DMS153 treated with DMSO at 0.1 percent for 48 hours (cell line): ENCODE results near the gene TOM1L1.

Source experiments
- DNase-seq: peaks from one replicate; lab custom pipeline; 2025; ENCODE audit not compliant: unreplicated experiment; lab: John Stamatoyannopoulos, UW

The TOM1L1 gene

GRCh38 chr17:54945671-54946070 lies 45.0 kb downstream of the TOM1L1 start:
- DNase-seq = no peak

DNA sequence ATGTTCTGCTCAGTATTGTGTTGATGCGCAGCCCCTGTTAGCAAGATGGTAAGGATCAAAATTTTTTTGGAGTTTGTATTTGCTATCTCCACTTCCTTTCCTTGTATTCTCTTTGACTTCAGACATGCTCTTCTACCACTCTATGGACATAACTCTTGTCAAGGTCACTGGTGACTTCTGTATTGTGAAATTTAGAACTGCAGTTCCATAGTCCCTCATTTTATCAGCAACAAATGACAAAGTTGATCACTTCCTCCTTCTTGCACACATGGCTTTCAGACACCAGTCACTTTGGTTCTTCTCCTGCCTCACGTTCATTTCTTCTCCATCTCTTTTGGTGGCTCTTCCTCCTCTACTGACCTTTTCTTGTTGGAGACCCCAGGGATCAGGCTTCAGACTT lies 46.7 kb downstream of the TOM1L1 start:
- no peak for DNase-seq

DNA sequence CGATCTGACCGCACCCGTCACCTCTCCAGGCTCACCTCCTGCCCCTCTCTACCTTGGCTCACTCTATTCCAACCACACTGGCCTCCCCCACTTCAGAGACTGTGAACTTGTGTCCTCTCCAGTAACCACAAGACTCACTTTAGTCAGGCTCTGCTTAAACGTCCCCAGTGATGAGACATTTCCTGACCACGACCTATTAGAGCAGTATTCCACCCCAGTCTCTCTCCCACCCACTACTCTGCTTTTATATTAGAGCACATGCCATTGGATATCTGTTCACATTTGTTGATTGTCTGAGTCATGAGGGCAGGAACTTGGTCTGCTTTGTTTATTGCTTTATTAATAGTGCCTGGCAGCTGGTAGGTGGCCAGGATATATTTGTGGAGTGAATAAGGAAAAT lies 47.7 kb downstream of the TOM1L1 start:
- no peak for DNase-seq

DNA sequence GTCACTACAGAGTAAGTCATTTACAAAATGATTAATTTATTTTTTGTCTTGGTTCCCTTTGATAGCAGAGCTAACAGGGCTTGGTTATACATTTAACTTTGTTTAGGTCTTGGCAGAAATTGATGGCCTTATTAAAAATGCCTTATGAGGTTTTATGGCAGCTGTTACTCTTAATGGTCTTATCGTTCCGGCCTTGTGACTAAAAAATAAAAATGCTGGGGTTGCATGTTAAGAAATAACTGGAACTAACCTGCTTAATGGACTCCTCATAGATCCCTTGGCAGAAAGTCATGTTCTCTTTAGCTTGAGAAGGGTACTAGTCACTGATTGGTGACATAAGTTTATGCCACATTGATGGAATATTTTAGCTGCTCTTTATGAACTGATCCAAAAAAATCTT lies 49.5 kb downstream of the TOM1L1 start:
- DNase-seq = no peak

- no peak for DNase-seq
Observed at GRCh38 chr17:54951286-54951685, 50.6 kb downstream of the TOM1L1 start.

DNA sequence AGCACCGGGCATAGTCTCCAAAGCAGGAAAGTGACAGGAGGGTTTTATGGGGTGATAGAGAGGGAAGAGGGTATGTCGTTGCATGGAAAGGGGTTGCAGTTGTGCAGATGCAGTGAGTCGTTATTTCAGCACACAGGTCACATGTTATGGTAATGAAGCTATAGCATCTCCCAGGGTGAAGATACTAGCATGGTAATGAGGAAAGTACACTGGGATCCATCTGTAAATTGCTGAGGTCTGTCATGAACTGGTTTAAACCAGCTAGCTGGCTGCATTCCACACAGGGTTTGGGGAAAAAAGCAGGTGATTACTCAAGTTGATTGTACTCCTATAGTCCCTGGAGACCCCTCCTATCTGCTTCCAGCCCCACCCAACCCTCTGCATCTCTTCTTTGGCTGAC lies 56.1 kb downstream of the TOM1L1 start:
- DNase-seq = no peak

DNA sequence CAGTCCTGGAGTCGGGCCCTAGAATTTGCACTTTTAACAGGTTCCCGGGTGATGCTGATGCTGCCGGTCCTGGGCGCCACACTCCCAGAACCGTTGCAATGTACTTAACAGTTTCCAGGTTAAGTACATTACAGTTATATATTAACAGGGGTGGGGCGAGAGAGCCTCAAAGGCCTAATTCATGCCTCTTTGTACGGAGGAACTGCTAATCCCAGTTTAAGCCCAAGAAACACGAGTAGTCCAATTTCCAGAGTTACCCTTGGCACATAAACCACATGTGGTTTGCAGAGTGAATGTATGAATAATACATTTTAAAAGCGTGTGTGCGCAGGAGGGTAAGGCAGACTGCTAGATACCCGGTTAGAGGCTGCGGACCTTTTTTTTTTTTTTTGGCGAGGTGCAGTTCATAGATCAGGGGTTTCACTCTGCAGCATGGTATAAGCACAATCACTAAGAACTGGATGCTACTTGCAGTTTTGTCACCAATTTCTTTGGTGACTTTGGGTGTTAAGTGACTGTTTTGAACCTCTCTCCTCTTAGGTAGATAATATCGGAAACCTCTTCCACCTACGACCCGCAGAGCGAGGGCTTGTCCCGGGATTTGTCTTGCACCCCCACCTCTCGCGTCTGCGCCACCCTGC lies 67.1 kb downstream of the TOM1L1 start:
- DNase-seq = no peak

DNA sequence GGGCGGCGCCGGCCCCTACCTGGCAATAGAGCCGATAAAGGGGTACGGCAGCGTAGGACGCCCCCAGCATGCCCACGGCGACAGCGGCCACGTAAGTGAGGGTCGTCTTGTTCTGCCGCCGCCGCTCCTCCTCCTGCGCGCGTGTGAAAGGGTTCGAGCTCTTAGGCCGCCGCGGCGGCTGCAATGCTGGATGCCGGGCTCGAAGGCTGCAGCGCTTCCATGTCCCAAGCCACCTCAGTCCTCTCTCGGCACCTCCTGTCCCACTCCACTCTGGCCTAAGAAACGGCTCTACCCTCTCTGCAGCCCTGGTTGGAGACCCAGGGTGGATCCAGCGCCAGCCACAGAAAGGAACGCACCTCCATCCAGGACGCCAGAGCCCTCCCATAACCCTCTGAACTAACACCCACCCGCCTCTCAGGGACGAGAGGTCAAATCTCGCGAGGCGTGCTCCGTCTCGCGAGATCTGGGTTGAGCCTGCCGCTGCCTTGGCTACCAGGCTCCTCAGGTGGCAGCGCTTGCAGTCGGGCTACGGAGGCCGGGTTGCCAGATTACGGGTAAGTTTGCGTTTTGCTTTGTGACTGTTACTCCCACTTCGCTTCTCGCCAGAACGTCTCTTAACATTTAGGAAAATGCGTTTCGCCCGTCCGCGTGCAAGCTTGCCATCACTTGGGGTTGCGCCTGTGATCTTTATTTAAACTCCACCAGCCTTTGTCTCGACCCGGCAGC lies 67.8 kb downstream of the TOM1L1 start, which contains the start of the genes COX11 and STXBP4:
Gene COX11, minus strand, starts transcription at position 393 of the 726 bp plus-strand sequence. Its CDS starts 8 bp downstream, at position 385.
Gene STXBP4, plus strand, starts transcription at position 504 of the 726 bp plus-strand sequence. CDS start 17,455 bp downstream, outside the sequence.
- DNase-seq = peak; percentile 92

DNA sequence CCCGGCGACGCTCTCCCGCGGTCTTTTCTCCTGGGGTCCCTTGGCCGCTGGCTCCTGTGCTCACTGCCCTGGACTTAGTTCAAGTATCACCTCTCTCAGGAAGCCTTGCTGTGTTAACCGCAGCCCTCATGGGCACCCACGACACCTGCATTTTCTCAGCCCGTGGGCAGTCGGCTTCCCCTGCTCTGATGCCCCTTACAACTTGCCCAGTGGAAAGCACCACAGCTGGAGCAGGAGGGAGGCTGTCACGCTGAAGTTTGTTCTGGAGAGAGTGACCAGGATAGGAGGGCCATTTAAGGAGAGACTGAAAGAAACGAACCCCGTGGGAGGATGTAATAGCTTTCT lies 68.3 kb downstream of the TOM1L1 start:
- DNase-seq = no peak

GRCh38 chr17:54969658-54970572 lies 69.3 kb downstream of the TOM1L1 start:
- no peak for DNase-seq

- DNase-seq = no peak
Observed at GRCh38 chr17:54971147-54971546, 70.5 kb downstream of the TOM1L1 start.

DNA sequence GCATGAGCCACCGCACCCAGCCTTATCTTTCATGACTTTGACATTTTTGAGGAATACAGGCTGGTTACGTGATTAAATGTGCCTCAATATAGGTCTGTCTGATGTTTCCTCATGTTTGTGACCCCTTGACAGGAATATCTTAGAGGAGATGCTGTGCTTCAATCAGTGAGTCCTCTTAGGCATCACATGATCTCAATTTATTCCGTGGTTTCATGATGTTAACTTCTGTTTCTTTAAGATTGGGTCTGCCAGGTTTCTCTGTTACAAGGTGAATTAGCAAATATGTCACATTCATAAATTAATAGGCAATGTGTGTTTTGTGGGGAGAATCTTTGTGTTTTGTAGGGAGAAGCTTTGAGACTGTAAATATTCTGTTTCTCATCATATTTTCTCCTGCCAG lies 71.2 kb downstream of the TOM1L1 start:
- no peak for DNase-seq

GRCh38 chr17:54972406-54973138 lies 71.9 kb downstream of the TOM1L1 start:
- no peak for DNase-seq

DNA sequence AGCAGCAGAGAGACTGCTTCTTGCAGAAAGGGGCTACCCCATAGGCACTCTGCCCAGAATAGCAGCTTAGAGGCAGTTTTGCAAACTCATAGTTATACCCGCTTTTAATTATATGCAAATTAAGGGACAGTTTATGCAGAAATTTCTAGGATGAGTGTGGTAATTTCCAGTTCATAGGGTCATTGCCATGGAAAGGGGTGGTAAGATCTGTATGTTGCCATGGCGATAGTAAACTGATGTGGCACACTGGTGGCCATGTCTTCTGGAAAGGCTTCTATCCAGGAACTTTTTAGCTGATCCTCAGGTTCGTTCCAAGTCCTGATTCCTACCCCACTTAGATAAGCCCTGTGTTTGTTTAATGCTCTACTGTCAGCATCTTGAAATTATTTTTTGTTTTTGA lies 74.1 kb downstream of the TOM1L1 start:
- no peak for DNase-seq

GRCh38 chr17:54976316-54976715 lies 75.7 kb downstream of the TOM1L1 start:
- no peak for DNase-seq

DNA sequence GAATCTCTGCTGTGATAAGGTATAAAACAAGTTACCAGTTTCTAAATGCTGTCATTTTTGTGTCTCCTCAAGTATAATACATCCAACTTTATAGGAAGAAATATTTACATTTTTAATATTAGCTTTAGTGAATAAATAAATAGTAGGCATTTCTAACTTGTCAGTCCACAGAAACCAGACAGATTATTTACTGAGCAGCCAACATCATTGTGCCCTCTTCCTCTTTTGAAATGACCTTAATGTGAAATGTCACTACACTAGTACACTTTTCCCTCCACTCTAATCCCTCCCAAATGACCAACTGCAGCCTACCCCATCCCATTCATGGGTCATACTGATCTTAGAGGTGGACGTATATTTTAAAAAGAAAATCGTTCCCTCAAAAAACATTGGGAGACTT lies 77.1 kb downstream of the TOM1L1 start:
- DNase-seq = no peak

DNA sequence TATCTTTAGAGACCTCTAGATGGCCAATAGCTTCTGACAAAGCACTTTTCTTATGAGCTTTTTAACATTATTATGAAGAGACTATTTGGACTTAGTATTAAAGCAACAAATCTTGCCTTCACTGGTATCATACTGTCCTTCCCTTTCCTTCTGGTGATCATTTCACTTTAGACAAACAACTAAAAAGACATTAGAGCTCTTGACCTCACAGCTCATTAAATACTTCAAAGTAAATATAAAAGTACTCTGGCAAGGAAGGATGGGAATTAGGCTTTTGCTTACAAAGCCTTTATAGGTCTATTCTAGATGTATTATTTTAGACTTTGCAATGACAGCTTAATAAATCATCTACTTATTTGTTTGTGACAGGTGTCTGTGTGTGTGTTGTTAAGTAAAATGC lies 79.0 kb downstream of the TOM1L1 start:
- DNase-seq = no peak

DNA sequence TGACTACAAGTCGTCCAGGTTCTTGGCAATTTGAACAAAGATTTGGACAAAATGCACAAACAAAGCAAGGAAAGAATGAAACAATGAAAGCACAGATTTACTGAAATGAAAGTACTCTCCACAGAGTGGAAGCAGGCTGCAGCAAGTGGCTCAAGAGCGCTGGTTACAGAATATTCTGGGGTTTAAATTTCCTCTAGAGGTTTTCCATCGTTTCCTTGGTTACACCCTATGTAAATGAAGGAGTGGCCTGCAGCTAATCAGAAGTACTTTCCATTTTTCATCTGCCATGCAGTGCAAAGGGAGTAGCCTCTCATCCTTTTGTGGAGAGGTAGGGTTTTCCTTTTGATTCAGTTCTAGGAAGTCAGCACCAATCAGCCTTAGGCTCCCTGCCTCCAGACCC lies 79.7 kb downstream of the TOM1L1 start:
- no peak for DNase-seq

DNA sequence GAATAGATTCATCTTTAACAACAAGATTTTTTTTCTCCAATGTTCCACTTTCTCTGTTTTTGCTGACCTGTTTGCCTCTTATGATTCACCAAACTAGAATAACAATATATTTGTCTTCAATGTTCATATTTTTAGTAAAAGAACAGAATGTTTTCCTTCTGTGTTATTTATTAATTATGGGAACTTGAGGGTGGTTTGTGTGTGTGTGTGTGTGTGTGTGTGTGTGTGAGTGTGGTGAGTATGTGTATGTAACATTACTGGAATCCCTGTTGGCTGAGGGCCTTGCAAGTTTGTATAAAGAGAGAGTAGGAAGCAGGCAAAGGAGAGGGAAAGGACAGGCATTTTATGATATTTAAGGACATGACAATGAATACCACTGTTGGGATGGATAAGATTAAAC lies 81.7 kb downstream of the TOM1L1 start:
- DNase-seq = no peak

GRCh38 chr17:54983260-54983659 lies 82.6 kb downstream of the TOM1L1 start:
- no peak for DNase-seq

GRCh38 chr17:54985476-54985875 lies 84.8 kb downstream of the TOM1L1 start:
- DNase-seq = no peak
